Liver (tissue), 3 donors: ENCODE data around the gene PRPH.

Source experiments
- EGR1 ChIP-seq, 2 donors: IDR thresholded peaks; 2 replicates each; pipeline ENCODE4 v1.6.1; 2016 to 2018; ENCODE audit warnings: antibody characterized with exemption in 2 of 2, low read depth in 2 of 2
- RXRA ChIP-seq, 2 donors: IDR thresholded peaks; 2 replicates each; pipeline ENCODE4 v1.6.1; 2017 to 2018; ENCODE audit warnings: antibody characterized with exemption in 2 of 2, mild to moderate bottlenecking in 1 of 2
- SP1 ChIP-seq: IDR thresholded peaks from 2 replicates; pipeline ENCODE4 v1.6.1; 2018; ENCODE audit warnings: antibody characterized with exemption, mild to moderate bottlenecking
- TAF1 ChIP-seq: conservative IDR thresholded peaks from 2 replicates; pipeline ENCODE4 v1.6.1; 2016; ENCODE audit warnings: antibody characterized with exemption, mild to moderate bottlenecking
- YY1 ChIP-seq: IDR thresholded peaks from 2 replicates; pipeline ENCODE4 v1.6.1; 2016; ENCODE audit warnings: antibody characterized with exemption, mild to moderate bottlenecking
- TF ChIP-seq, protein P1 (sequence below): IDR thresholded peaks from 2 replicates; pipeline ENCODE4 v1.6.1; 2016; ENCODE audit warnings: antibody characterized with exemption
- TF ChIP-seq, protein P2 (sequence below): fragments of 150-350 bp; IDR thresholded peaks from 2 replicates; pipeline ENCODE4 v1.5.1; 2017; ENCODE audit warnings: improper control_type of control experiment, low read depth, low read length; ENCODE audit not compliant: missing input control
- TF ChIP-seq, protein P3 (sequence below): IDR thresholded peaks from 2 replicates; pipeline ENCODE4 v1.6.1; 2016; ENCODE audit warnings: antibody characterized with exemption
- donor health status: healthy.
- donor health status: healthy.

DNA sequence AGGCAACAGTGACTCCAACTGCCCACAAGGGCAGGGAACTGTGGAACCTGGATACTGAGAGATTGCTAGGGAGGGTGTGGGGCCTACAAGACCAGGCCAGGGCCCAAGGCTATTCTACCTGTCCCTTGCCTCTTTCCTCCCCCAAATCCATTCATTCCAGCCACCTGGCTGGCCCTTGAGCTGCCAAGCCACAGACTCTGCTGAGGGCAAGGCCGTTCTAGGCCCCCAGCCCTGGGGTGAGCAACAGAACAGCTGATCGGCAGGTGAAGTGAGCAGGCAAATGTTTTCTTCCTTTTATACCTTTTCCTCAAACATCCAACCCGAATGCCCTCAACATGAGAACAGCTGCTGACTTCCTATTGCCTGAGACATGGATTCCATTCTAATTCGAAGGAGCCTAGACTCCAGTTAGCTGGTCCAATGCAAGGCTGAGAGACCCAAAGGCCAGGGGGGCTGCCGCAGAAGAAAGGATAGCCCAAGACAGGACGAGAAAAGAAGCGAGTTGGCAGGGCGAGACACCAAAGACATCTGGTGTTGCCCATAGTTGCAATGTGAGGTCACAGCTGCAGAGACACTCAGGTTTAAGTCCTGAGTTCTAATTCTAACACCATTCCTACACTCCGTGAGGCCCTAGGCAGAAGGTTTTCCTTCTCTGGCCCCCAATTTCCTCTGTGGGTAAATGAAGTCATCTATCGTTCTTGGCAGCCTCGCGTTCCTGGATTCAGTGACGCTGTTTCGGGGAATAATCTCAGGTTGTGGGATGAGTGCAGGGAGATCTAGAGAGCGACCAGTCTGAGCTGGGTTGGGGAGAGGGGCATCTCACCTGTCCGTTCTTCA lies 40.4 kb downstream of the PRPH start:
- TF ChIP-seq, protein P1, sequence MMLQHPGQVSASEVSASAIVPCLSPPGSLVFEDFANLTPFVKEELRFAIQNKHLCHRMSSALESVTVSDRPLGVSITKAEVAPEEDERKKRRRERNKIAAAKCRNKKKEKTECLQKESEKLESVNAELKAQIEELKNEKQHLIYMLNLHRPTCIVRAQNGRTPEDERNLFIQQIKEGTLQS: no peak
- TF ChIP-seq SP1 (no peak), YY1 (no peak), EGR1 (IDR thresholded peaks at IDR 0.05; ENCODE audit: low read depth in 2 of 2) (no peak), TAF1 (no peak), RXRA (IDR thresholded peaks at IDR 0.05) (no peak)
- TF ChIP-seq, protein P2, sequence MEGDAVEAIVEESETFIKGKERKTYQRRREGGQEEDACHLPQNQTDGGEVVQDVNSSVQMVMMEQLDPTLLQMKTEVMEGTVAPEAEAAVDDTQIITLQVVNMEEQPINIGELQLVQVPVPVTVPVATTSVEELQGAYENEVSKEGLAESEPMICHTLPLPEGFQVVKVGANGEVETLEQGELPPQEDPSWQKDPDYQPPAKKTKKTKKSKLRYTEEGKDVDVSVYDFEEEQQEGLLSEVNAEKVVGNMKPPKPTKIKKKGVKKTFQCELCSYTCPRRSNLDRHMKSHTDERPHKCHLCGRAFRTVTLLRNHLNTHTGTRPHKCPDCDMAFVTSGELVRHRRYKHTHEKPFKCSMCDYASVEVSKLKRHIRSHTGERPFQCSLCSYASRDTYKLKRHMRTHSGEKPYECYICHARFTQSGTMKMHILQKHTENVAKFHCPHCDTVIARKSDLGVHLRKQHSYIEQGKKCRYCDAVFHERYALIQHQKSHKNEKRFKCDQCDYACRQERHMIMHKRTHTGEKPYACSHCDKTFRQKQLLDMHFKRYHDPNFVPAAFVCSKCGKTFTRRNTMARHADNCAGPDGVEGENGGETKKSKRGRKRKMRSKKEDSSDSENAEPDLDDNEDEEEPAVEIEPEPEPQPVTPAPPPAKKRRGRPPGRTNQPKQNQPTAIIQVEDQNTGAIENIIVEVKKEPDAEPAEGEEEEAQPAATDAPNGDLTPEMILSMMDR: no peak
- TF ChIP-seq, protein P3, sequence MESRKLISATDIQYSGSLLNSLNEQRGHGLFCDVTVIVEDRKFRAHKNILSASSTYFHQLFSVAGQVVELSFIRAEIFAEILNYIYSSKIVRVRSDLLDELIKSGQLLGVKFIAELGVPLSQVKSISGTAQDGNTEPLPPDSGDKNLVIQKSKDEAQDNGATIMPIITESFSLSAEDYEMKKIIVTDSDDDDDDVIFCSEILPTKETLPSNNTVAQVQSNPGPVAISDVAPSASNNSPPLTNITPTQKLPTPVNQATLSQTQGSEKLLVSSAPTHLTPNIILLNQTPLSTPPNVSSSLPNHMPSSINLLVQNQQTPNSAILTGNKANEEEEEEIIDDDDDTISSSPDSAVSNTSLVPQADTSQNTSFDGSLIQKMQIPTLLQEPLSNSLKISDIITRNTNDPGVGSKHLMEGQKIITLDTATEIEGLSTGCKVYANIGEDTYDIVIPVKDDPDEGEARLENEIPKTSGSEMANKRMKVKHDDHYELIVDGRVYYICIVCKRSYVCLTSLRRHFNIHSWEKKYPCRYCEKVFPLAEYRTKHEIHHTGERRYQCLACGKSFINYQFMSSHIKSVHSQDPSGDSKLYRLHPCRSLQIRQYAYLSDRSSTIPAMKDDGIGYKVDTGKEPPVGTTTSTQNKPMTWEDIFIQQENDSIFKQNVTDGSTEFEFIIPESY: no peak
